Right lobe of liver (tissue), 6 donors: ENCODE data around the gene OSBPL8. TPM values are rescaled to one million over a fixed set of nuclear protein-coding genes. Genes with fewer than 3 reads are reported as not detected.

Source experiments
- ATAC-seq, 4 donors: fragments of 200-7000 bp; cut with Tn5 transposase; one replicate each; pipeline ENCODE4 v1.9.1; 2020; ENCODE audit warnings: mild to moderate bottlenecking in 4 of 4, moderate library complexity in 4 of 4
- DNase-seq, 3 donors: peaks; one replicate each; pipeline ENCODE4 v3.0.0-alpha.2; 2020
- H3K27ac ChIP-seq, 3 donors: fragments of 200-600 bp; one replicate each; pipeline ENCODE4 v1.8.0; 2022
- H3K27me3 ChIP-seq, 2 donors: fragments of 200-600 bp; one replicate each; pipeline ENCODE4 v1.8.0; 2022
- H3K36me3 ChIP-seq, 4 donors: fragments of 200-600 bp; sonication (generic) in 1 of 4; one replicate each; pipeline versions ENCODE4 v1.5.1 to v1.8.0; 2017 to 2022; ENCODE audit warnings: control low read depth in 1 of 4
- H3K4me1 ChIP-seq, 4 donors: fragments of 200-600 bp; sonication (generic) in 1 of 4; one replicate each; pipeline versions ENCODE4 v1.5.1 to v1.8.0; 2017 to 2022; ENCODE audit warnings: control low read depth in 1 of 4
- H3K4me3 ChIP-seq, 3 donors: fragments of 200-600 bp; one replicate each; pipeline ENCODE4 v1.8.0; 2022
- H3K9me3 ChIP-seq, 4 donors: fragments of 200-600 bp; sonication (generic) in 1 of 4; one replicate each; pipeline versions ENCODE4 v1.5.1 to v1.8.0; 2017 to 2022; ENCODE audit warnings: control low read depth in 1 of 4
- POLR2A ChIP-seq: fragments of 450-650 bp; IDR thresholded peaks from one replicate; pipeline ENCODE4 v1.6.1; 2017; ENCODE audit warnings: antibody characterized with exemption, mild to moderate bottlenecking
- WGBS: methylation state at CpG from one replicate; pipeline ENCODE4 v1.1.6; 2018; ENCODE audit warnings: low coverage, low lambda C conversion rate; ENCODE audit not compliant: insufficient coverage; ENCODE audit errors: missing lambda C conversion rate; 5-methylcytosine and 5-hydroxymethylcytosine counted together
- intact Hi-C, 2 donors: fragments of 100-400 bp; cut with DNase I; formaldehyde crosslinking; loops; one replicate each; pipeline versions ENCODE4 v1.11.2 to v1.14.1; 2022
- total RNA-seq, 6 experiments: library from RNA; depleted of rRNA in 2 of 6; stranded (reverse); fragments of >200 nt in 2 of 6; fragmentation: NEBNext Ultra II Directional in 3 of 6; extraction: Animal tissue kit (Norgen Biotek cat#: 25700) in 3 of 6; gene quantifications; one replicate each; pipeline versions ENCODE4 v1.1.0 to v1.2.4, GENCODE V29; 2016 to 2023
- TF ChIP-seq, protein P1 (sequence below), 4 donors: fragments of 200-600 bp in 3 of 4; fragments of 450-650 bp in 1 of 4; IDR thresholded peaks; one replicate each; pipeline versions ENCODE4 v1.5.1 to v1.8.0; 2016 to 2022; ENCODE audit warnings: antibody characterized with exemption in 4 of 4, mild to moderate bottlenecking in 2 of 4
- donor health status: DM: no; HTN: yes; CAD: no.
- donor health status: DM: no; HTN: no; CAD: no.
- donor health status: DM: no; HTN: no; CAD: no.
- donor health status: DM: no; HTN: yes; CAD: no.
- donor health status: DM: no; HTN: yes; CAD: no.

Gene OSBPL8
- total RNA-seq, 6 experiments from 2014 or later: 20.2 to 29.1 (median 24.2) TPM

DNA sequence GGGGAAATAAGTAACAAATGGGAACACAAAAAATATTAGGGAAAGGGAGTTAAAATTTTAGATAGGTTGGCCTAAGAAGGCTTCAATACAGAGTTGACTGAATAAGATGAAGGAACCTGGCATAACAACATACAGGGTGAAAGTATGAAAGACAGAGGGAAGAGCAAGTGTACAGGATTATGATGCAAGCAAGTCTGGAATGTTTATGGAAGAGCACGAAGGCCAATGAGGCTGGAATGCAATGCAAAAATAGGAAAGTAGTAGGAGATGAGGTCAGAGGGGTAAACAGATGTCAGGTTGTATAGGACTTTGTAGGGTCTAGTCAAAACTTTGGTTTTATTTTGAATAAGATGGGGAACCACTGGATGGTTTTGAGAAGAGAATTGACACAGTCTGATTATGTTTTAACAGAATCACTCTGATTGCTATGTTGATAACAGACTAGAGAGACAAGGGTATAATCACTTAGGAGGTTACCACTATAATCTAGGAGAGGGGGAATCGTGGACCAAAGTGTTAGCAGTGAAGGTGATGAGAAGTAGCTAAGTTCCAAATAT, 96.8 kb downstream of the OSBPL8 start:
- H3K27ac ChIP-seq: no peak overlapping the region
- intact Hi-C loops: no loop called here
- H3K9me3 ChIP-seq: no peaks in the 10 kb centered on the region
- no peak for ATAC-seq
- TF ChIP-seq, protein P1, sequence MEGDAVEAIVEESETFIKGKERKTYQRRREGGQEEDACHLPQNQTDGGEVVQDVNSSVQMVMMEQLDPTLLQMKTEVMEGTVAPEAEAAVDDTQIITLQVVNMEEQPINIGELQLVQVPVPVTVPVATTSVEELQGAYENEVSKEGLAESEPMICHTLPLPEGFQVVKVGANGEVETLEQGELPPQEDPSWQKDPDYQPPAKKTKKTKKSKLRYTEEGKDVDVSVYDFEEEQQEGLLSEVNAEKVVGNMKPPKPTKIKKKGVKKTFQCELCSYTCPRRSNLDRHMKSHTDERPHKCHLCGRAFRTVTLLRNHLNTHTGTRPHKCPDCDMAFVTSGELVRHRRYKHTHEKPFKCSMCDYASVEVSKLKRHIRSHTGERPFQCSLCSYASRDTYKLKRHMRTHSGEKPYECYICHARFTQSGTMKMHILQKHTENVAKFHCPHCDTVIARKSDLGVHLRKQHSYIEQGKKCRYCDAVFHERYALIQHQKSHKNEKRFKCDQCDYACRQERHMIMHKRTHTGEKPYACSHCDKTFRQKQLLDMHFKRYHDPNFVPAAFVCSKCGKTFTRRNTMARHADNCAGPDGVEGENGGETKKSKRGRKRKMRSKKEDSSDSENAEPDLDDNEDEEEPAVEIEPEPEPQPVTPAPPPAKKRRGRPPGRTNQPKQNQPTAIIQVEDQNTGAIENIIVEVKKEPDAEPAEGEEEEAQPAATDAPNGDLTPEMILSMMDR (IDR thresholded peaks at IDR 0.05): no peak
- no peak for TF ChIP-seq POLR2A
- no peak for DNase-seq
- WGBS: 100% methylated on average over 2 of the region's 2 CpGs
- no peaks in the 10 kb centered on the region for H3K27me3 ChIP-seq
- H3K36me3 ChIP-seq: no peaks in the 10 kb centered on the region
- H3K4me3 ChIP-seq: no peak overlapping the region
- no peaks in the 10 kb centered on the region for H3K4me1 ChIP-seq

DNA sequence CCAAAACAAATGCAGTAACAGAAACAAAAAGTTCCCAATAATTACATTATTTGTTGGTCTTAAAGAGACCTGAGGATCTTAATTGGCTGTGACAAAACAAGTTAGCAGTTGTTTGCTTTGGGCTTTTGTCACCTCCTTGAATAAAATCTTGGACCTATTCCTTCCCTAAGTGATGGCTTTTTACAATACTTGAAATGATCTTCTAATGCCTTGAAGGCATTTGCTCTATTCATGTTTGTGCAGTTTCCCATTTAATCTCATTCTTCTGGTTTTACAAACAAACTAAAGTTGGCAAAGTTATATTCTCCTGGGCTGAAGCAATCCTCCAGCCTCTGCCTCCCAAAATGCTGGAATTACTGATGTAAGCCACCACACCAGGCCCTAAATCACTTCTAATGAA, 98.8 kb downstream of the OSBPL8 start:
- Histone ChIP-seq H3K9me3 (no peaks in the 10 kb centered on the region), H3K4me3 (no peak overlapping the region), H3K36me3 (no peaks in the 10 kb centered on the region), H3K27ac (no peak overlapping the region), H3K27me3 (no peaks in the 10 kb centered on the region), H3K4me1 (no peaks in the 10 kb centered on the region)
- TF ChIP-seq, protein P1 (IDR thresholded peaks at IDR 0.05): no peak
- no peak for TF ChIP-seq POLR2A
- ATAC-seq (no peak), DNase-seq (no peak)
- intact Hi-C loops: no loop called here

DNA sequence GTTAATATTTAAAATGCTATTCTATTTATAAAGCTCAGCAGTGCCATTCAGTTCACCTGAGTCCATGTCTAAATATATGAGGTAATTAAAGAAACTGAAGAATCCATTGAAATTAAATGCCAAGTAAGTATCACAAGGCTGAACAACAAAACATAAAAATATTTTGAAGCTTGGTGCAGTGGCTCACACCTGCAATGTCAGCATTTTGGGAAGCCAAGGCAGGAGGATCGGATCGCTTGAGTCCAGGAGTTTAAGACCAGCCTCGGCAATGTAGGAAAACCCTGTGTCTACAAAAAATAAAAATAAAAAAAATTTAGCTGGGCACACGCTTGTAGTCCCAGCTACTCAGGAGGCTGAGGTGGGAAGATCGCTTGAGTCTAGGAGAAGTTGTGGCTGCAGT, 101.8 kb downstream of the OSBPL8 start:
- WGBS: 94% methylated on average over 5 of the region's 5 CpGs
- no peak overlapping the region for H3K27ac ChIP-seq

DNA sequence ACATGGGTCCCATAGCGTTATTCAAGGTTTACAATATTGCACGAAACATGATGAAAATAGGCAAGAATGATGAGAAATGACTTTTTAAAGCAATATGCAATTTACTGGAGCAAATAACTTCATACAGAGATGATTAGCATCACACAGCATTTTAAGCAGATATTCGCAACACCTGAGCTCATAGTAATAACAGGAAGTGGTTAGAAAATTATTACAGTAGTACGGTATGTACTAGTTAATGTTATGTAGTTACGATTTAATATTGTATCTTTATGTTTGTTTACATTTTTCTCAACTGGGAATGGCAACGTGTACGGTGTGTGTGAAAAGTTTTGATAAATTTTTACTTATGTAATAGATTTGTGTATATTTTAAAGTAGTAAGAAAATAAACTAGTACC, 102.6 kb downstream of the OSBPL8 start:
- DNase-seq (no peak), ATAC-seq (no peak)
- Histone ChIP-seq H3K27me3 (no peaks in the 10 kb centered on the region), H3K4me3 (no peak overlapping the region), H3K27ac (no peak overlapping the region), H3K4me1 (no peaks in the 10 kb centered on the region), H3K36me3 (no peaks in the 10 kb centered on the region), H3K9me3 (no peaks in the 10 kb centered on the region)
- 79% methylated on average over 7 of the region's 7 CpGs for WGBS
- TF ChIP-seq, protein P1 (IDR thresholded peaks at IDR 0.05): no peak
- intact Hi-C loops: no loop called here

More for the DNA sequence above, 101.8 kb downstream of the OSBPL8 start:
- Histone ChIP-seq H3K9me3 (no peaks in the 10 kb centered on the region), H3K36me3 (no peaks in the 10 kb centered on the region), H3K27me3 (no peaks in the 10 kb centered on the region), H3K4me3 (no peak overlapping the region), H3K4me1 (no peaks in the 10 kb centered on the region)
- ATAC-seq: no peak
- DNase-seq: no peak
- intact Hi-C loops: no loop called here
- TF ChIP-seq POLR2A: no peak
- TF ChIP-seq, protein P1 (IDR thresholded peaks at IDR 0.05): no peak
